ENCODE measurements around the gene MOB3B.

GRCh38 chr9:27470291-27470856 is 59.2 kb downstream of the MOB3B start:
- TF ChIP-seq CTCF (IDR thresholded peaks at IDR 0.05) (no peak), POLR2A (IDR thresholded peaks at IDR 0.05) (no peak)
